Testis (tissue), 2 donors: ENCODE measurements around the gene CCER1.

ENCODE experiments used
- CTCF ChIP-seq, 3 experiments: fragments of 450-650 bp in 2 of 3; fragments of 200-600 bp in 1 of 3; sonication (generic) in 1 of 3; IDR thresholded peaks; one replicate each; pipeline ENCODE4 v1.5.1; 2016 to 2019; ENCODE audit warnings: antibody characterized with exemption in 3 of 3, mild to moderate bottlenecking in 2 of 3, moderate library complexity in 1 of 3
- POLR2A ChIP-seq: fragments of 450-650 bp; IDR thresholded peaks from one replicate; pipeline ENCODE4 v1.6.1; 2017; ENCODE audit warnings: antibody characterized with exemption, mild to moderate bottlenecking, moderate library complexity

GRCh38 chr12:90937651-90938050, 17.3 kb downstream of the CCER1 start:
- no peak for TF ChIP-seq CTCF (IDR thresholded peaks at IDR 0.05)
- TF ChIP-seq POLR2A: no peak
